GM19397 (cell line): ENCODE measurements around the gene VRK3.
"Not testable (repeated sequence)": the region's sequence is repeated elsewhere in the genome, so short reads cannot be mapped to it uniquely, and the experiment has no call there.

Experiments
- ATAC-seq: cut with Tn5 transposase; IDR thresholded peaks from one replicate; pipeline ENCODE4 v1.9.1; 2021; ENCODE audit warnings: mild to moderate bottlenecking, moderate library complexity; ENCODE audit not compliant: unreplicated experiment

VRK3 gene

GRCh38 chr19:49997709-49998108 lies 27.5 kb downstream of the VRK3 start:
- ATAC-seq, result no peak

GRCh38 chr19:49988433-49988832 lies 36.7 kb downstream of the VRK3 start:
- no peak for ATAC-seq

GRCh38 chr19:49988007-49988406 lies 37.2 kb downstream of the VRK3 start:
- no peak for ATAC-seq

GRCh38 chr19:49987159-49987698 lies 37.9 kb downstream of the VRK3 start:
- ATAC-seq, result no peak

- ATAC-seq, result no peak
Observed at GRCh38 chr19:49986354-49986753, 38.8 kb downstream of the VRK3 start.

GRCh38 chr19:49985871-49986270 lies 39.3 kb downstream of the VRK3 start:
- ATAC-seq, result no peak

- no peak for ATAC-seq
Observed at GRCh38 chr19:49984491-49984890, 40.7 kb downstream of the VRK3 start.

- ATAC-seq, result no peak
Observed at GRCh38 chr19:49983645-49984229, 41.4 kb downstream of the VRK3 start.

GRCh38 chr19:49981603-49982593 lies 43.3 kb downstream of the VRK3 start:
- ATAC-seq, result no peak

GRCh38 chr19:49978324-49978723 lies 46.8 kb downstream of the VRK3 start:
- ATAC-seq, result no peak

GRCh38 chr19:49977881-49978280 lies 47.3 kb downstream of the VRK3 start:
- no peak for ATAC-seq

GRCh38 chr19:49977076-49977475 lies 48.1 kb downstream of the VRK3 start:
- no peak for ATAC-seq

- no peak for ATAC-seq
Observed at GRCh38 chr19:49976496-49976895, 48.7 kb downstream of the VRK3 start.

- no peak for ATAC-seq
Observed at GRCh38 chr19:49975051-49975450, 50.1 kb downstream of the VRK3 start.

GRCh38 chr19:49973987-49974386 lies 51.2 kb downstream of the VRK3 start:
- ATAC-seq, result no peak

GRCh38 chr19:49972841-49973240 lies 52.3 kb downstream of the VRK3 start:
- no peak for ATAC-seq

- no peak for ATAC-seq
Observed at GRCh38 chr19:49971991-49972411, 53.2 kb downstream of the VRK3 start.

- not testable (repeated sequence) for ATAC-seq
Observed at GRCh38 chr19:49969355-49969754, 55.8 kb downstream of the VRK3 start.

- no peak for ATAC-seq
Observed at GRCh38 chr19:49968279-49968922, 56.8 kb downstream of the VRK3 start.

- ATAC-seq, result not testable (repeated sequence)
Observed at GRCh38 chr19:49960980-49961379, 64.2 kb downstream of the VRK3 start, which contains the start of gene SIGLEC11. Gene SIGLEC11, minus strand, starts transcription at chr19:49961172. Its CDS starts 91 bp downstream, at chr19:49961081.

GRCh38 chr19:49959892-49960291 lies 65.3 kb downstream of the VRK3 start:
- not testable (repeated sequence) for ATAC-seq
